Vagina (tissue), 2 donors: Measurements from ENCODE around the gene XRCC5.

Source experiments
- POLR2A ChIP-seq, 2 donors: fragments of 450-650 bp; IDR thresholded peaks; one replicate each; pipeline ENCODE4 v1.6.1; 2017; ENCODE audit warnings: antibody characterized with exemption in 2 of 2, mild to moderate bottlenecking in 2 of 2, moderate library complexity in 2 of 2
- TF ChIP-seq, protein P1 (sequence below), 3 experiments: fragments of 450-650 bp in 2 of 3; fragments of 200-600 bp in 1 of 3; sonication (generic) in 1 of 3; IDR thresholded peaks; one replicate each; pipeline ENCODE4 v1.5.1; 2017 to 2019; ENCODE audit warnings: antibody characterized with exemption in 3 of 3, mild to moderate bottlenecking in 2 of 3, moderate library complexity in 2 of 3

DNA sequence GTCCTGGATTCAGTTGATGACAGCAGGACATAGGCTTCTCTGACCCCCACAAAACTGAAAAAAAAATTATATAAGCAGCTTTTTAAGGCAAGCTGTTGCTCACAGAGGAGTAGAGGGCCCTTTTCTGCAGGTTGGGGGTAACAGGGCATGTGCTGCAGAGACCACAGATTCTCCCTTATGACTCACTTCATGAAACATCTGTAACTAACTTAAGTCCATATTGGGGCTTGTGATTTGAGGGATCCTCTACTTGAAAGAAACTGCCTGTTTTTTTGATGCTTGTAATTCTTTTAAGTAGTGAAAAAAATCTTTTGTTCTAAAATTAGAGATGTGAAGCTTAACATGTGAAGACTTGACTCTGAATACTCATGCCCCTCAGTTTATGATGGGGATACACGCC, 33.4 kb downstream of the XRCC5 start:
- TF ChIP-seq, protein P1, sequence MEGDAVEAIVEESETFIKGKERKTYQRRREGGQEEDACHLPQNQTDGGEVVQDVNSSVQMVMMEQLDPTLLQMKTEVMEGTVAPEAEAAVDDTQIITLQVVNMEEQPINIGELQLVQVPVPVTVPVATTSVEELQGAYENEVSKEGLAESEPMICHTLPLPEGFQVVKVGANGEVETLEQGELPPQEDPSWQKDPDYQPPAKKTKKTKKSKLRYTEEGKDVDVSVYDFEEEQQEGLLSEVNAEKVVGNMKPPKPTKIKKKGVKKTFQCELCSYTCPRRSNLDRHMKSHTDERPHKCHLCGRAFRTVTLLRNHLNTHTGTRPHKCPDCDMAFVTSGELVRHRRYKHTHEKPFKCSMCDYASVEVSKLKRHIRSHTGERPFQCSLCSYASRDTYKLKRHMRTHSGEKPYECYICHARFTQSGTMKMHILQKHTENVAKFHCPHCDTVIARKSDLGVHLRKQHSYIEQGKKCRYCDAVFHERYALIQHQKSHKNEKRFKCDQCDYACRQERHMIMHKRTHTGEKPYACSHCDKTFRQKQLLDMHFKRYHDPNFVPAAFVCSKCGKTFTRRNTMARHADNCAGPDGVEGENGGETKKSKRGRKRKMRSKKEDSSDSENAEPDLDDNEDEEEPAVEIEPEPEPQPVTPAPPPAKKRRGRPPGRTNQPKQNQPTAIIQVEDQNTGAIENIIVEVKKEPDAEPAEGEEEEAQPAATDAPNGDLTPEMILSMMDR (IDR thresholded peaks at IDR 0.05): no peak
- no peak for TF ChIP-seq POLR2A (IDR thresholded peaks at IDR 0.05)
